ENCODE results near the gene HKDC1. TPM values are rescaled to one million over a fixed set of nuclear protein-coding genes. Genes with fewer than 3 reads are reported as not detected.

HKDC1 gene
- total RNA-seq, 1 donor from 2014 or later, result 117 TPM

Other genes with a start within 250 kb of the HKDC1 start
- gene KIFBP, start 231.5 kb upstream of the HKDC1 start, total RNA-seq, result 54.9 and 73.8 TPM in 2 replicates
- 18.0 and 53.7 TPM in 2 replicates for gene SRGN, start 132.2 kb upstream of the HKDC1 start, total RNA-seq
- gene VPS26A, start 96.2 kb upstream of the HKDC1 start, total RNA-seq, result 77.3 and 79.3 TPM in 2 replicates
- 31.6 and 31.9 TPM in 2 replicates for gene SUPV3L1, start 40.1 kb upstream of the HKDC1 start, total RNA-seq
- 69.6 and 131 TPM in 2 replicates for gene HK1, start 58.2 kb downstream of the HKDC1 start, total RNA-seq
- gene TACR2, start 196.6 kb downstream of the HKDC1 start, total RNA-seq, result 0.05 TPM in 1 of 2 replicates, not detected in the other
- gene TSPAN15, start 231.1 kb downstream of the HKDC1 start, total RNA-seq, result 56.6 and 63.0 TPM in 2 replicates

Measured in renal cortical epithelial cell (primary cell).